WTC11 (cell line): Measurements from ENCODE around the gene ITGAV.

ENCODE experiments used
- JUN ChIP-seq: sonication (generic); formaldehyde crosslinking; IDR thresholded peaks from 2 replicates; pipeline ENCODE4 v1.8.0; 2023; ENCODE audit warnings: mild to moderate bottlenecking, missing genetic modification reagents
- SP1 ChIP-seq: sonication (generic); formaldehyde crosslinking; conservative IDR thresholded peaks from 2 replicates; pipeline ENCODE4 v1.8.1; 2022; ENCODE audit warnings: missing genetic modification reagents
- ZNF138 ChIP-seq: sonication (generic); formaldehyde crosslinking; conservative IDR thresholded peaks from 2 replicates; pipeline ENCODE4 v1.8.1; 2022; ENCODE audit warnings: mild to moderate bottlenecking, moderate library complexity, missing genetic modification reagents
- TF ChIP-seq, protein P1 (sequence below): fragments of 200-600 bp; IDR thresholded peaks from 2 replicates; pipeline ENCODE4 v1.8.0; 2022; ENCODE audit warnings: antibody characterized with exemption
- TF ChIP-seq, protein P2 (sequence below): sonication (generic); formaldehyde crosslinking; IDR thresholded peaks from 2 replicates; pipeline ENCODE4 v1.8.1; 2022; ENCODE audit warnings: missing genetic modification reagents, borderline replicate concordance

DNA sequence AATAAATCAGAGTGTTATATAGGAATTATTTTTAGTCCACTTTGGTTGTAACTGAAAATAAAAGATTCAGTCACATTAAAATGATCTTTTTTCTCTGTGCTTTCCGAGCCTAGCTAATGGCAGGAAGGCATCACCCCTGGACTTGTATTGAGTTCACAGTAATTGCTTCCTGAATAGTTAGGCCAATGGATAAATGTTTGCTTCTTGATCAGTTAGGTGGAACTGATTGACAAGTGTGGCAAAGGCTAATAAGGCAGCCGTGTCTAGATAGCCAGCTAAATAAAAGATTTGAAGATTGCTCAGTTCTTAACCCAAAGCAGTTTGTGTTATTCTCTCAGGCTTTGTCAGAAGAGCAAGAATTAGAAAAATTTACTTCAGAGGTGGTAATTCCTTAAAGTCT lies 124.8 kb downstream of the ITGAV start:
- TF ChIP-seq, protein P1, sequence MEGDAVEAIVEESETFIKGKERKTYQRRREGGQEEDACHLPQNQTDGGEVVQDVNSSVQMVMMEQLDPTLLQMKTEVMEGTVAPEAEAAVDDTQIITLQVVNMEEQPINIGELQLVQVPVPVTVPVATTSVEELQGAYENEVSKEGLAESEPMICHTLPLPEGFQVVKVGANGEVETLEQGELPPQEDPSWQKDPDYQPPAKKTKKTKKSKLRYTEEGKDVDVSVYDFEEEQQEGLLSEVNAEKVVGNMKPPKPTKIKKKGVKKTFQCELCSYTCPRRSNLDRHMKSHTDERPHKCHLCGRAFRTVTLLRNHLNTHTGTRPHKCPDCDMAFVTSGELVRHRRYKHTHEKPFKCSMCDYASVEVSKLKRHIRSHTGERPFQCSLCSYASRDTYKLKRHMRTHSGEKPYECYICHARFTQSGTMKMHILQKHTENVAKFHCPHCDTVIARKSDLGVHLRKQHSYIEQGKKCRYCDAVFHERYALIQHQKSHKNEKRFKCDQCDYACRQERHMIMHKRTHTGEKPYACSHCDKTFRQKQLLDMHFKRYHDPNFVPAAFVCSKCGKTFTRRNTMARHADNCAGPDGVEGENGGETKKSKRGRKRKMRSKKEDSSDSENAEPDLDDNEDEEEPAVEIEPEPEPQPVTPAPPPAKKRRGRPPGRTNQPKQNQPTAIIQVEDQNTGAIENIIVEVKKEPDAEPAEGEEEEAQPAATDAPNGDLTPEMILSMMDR = no peak
- TF ChIP-seq SP1 (CRISPR knock-in tag) = no peak
- TF ChIP-seq ZNF138 = no peak
- TF ChIP-seq JUN (CRISPR knock-in tag) = no peak
- TF ChIP-seq, protein P2, sequence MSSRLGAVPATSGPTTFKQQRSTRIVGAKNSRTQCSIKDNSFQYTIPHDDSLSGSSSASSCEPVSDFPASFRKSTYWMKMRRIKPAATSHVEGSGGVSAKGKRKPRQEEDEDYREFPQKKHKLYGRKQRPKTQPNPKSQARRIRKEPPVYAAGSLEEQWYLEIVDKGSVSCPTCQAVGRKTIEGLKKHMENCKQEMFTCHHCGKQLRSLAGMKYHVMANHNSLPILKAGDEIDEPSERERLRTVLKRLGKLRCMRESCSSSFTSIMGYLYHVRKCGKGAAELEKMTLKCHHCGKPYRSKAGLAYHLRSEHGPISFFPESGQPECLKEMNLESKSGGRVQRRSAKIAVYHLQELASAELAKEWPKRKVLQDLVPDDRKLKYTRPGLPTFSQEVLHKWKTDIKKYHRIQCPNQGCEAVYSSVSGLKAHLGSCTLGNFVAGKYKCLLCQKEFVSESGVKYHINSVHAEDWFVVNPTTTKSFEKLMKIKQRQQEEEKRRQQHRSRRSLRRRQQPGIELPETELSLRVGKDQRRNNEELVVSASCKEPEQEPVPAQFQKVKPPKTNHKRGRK (CRISPR knock-in tag) = no peak
